Right forelimb (tissue), 1 donor: ENCODE measurements around the gene VEZF1.

Experiments
- DNase-seq: peaks from one replicate; pipeline ENCODE4 v3.0.0-alpha.2; 2018

Gene VEZF1

DNA sequence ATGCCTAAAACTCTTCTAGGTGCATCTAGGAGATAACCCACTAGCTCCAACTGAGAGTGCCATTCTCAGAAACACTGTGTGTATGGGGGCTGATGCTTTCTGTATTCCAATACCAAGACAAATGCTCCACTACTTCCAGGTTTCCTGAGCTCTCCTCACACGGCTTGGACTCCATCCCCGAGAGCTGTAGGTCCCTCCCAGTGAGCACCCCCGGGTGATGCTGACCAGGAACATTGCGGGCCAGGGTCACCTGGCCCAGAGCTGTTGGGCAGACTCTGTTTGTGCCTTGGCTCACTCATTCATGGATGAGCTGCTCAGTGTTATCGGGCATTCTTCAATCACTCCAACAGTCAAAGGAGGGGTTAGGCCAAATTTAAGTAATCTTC, 39.9 kb downstream of the VEZF1 start:
- no peak for DNase-seq

DNA sequence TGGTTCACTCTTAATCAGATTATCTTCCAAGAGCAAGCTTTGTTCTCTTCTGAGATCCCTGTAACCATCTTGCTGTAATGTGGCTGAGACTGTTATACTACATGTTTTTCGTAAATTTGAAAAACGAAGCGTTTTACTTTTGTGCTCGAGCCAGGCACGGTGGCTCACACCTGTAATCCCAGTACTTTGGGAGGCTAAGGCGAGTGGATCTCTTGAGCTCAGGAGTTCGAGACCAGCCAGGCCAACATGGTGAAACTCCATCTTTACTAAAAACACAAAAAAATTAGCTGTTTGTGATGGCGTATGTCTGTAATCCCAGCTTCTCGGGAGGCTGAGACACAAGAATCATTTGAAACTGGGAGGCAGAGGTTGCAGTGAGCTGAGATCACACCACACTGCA, 40.7 kb downstream of the VEZF1 start:
- DNase-seq: no peak

GRCh38 chr17:57946798-57947358, 41.2 kb downstream of the VEZF1 start:
- no peak for DNase-seq

DNA sequence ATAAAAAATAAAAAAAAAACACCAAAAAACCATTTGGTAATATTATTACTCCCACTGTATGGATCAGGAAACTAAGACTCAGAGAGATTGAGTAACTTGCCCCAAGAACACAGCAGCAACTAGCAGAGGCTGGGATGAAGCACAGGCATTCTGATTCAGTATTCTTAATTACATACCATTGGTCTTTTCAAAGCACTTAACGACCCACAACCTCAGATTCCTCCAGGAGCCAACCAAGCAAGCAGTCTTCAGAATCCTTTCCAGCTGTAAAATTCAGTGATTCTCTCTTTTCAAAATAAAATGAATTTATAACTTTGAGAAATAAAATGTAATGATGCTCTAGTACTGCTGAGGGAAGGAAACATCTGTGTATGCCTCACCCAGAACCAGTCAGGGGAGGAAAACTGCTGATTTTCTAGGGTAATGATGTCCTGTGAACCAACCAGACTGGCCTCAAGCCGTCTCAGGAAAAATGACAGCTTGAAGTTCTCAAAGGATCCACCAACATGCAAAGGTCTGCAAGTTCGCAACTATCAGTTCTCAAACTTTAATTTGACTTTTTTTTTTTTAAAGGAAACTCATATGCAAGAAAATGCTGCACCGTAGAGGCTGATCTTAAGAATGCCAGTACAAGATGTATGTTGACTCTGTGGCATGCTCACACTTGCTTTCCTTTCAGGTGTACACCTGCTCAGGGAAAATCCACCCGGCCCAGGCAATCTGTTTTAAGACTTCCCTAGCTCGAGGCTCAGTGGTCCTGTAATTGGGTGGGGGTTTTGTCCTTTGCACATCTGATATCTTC, 41.9 kb downstream of the VEZF1 start:
- no peak for DNase-seq

- no peak for DNase-seq
Observed at GRCh38 chr17:57944908-57945307, 43.1 kb downstream of the VEZF1 start.

GRCh38 chr17:57943645-57944044, 44.4 kb downstream of the VEZF1 start:
- DNase-seq: no peak

DNA sequence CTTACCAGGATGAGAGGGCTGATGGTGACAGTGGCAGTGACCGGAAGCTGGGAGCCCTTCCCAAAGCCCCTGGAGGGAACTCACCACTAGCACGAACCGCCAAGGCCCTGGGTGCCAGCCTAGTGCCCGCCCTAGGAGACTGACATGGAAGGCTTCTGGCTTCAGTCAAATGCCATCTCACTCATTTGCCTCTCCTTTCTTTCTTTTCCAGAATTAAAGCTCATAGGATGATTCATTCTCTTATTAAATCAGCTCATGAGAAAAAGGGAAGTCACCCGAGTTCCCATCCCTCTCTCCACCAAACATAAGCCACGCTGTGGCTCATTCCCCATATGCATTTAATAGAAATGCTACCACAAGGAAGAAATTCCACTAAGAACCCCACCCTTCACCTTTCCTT, 44.9 kb downstream of the VEZF1 start:
- DNase-seq: no peak

- DNase-seq: no peak
Observed at GRCh38 chr17:57941384-57942370, 46.4 kb downstream of the VEZF1 start.

DNA sequence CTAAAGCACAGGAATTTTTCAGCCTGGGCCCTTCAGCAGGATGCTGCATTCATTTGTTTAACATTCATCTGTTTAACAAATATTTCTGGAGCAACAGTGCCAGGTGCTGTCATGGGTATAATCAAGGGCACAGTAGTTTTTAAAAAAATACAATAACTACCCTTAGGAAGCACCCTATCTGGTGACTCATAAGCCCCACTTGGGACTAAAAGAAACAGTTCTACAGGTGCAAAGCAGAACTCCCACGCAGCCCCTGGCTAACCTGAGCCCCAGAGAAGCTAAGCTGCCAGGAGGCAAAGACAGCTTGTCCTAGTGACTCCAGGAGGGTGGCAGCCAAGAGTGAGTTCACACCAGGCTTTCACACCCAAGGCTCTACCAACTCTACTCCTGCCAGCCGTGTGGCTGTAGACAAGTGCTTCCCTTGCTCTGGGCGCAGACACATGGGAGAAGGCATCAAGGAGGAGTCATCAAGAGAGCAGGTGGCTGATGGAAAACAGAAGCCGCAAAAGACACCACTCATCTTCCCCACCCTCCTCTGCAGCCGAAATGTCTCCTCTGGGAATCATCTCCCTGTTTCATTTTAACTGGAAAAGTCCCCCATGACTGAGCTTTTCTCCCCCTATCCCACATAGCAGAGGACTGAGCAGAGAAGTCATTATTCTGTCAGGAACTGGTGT, 47.3 kb downstream of the VEZF1 start:
- no peak for DNase-seq

DNA sequence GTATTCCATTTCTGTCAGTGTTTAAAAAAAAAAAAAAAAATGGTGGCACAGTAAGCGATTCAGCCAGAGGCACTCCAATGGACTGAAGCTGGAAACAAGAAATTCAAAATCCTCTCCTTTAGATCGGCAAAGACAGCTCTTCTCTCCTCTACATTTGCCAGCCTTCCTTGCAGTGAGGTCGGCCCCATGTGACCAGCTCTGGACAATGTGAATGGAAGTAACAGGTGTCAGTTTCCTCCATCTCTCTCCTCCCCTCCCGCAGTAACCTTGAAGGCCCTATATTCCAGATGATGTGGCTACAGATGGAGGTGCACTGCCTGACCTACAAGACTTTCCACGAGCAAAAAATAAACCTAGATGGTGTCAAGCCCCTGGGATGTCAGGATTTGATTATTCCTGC, 47.8 kb downstream of the VEZF1 start:
- no peak for DNase-seq

DNA sequence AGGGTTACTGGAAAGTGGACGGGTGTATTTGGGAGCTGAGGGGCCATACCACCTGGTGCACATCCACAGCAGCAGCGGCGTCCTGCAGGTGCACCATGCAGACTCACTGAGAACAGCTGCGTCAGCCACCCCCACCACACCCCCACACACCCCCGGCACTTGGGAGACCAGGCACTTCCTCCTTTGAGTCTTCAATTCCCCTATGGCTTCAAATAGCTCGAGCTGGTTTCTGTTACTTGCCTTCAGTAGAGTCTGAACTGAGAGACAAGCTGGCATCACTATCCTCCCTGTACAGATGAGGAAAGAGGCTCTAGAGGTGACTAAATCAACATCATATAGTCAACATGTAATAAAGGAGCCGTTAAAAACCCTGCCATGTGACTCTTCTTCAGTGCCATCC, 48.3 kb downstream of the VEZF1 start:
- DNase-seq: no peak

DNA sequence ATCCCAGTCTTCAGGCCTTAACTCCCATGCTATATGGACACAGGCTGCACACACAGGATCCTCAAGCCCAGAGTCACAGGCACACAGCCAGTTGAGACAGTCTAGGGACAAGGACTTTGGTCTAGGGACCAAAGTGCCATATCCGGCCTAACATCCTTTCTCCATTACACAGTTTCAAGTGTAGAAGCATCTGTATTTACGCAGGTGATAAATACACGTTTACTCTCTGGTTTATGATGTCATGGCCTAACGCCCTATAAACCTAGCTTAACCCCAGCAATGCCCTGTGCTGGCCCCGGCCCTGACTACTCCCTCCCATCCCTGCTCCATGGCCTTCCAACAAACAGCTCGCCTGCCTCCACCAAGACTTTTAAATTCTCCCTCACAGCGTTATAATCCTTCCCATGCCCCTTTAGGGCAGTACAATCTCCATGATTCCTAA, 50.0 kb downstream of the VEZF1 start:
- DNase-seq: no peak

DNA sequence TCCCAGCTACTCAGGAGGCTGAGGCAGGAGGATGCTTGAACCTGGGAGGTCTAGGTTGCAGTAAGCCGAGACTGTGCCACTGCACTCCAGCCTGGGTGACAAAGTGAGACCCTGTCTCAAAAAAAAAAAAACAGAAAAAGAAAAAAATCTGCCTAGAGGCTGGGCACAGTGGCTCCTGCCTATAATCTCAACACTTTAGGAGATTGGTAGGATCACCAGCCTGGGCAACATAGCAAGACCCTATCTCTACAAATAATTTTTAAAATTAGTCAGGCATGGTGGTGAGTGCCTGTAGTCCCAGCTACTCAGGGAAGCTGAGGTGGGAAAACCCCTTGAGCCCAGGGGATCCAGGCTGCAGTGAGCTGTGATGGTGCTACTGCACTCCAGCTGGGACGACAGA, 50.6 kb downstream of the VEZF1 start:
- no peak for DNase-seq

- DNase-seq: peak; percentile 75
Observed at GRCh38 chr17:57935833-57936807, 51.9 kb downstream of the VEZF1 start.

DNA sequence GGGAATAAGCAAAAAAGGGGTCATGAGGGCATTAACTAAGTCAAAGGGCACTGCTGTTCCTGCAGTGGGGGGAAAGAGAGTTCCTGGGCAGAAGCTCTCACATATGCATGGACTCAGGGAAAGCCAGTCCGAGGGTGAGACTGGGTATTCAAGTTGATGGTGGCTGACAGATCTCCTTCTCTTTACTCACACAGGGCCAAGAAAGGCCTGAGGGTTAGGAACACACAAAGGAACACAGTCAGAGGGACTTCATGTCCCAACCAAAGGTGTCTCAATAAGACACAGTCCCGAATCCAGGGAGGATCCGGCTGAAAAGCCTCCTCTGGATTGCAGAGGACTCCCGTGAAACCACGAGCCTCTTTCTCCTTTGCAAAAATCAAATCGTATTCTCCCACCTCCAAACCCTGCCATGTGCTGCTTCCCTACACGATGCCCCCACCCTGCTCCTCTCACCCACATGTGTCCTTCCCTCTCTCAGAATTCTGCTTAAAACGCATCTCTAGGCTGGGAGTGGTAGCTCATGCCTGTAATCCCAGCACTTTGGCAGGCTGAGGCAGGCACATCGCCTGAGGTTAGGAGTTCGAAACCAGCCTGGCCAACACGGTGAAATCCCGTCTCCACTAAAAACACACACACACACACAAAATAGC, 56.4 kb downstream of the VEZF1 start:
- DNase-seq: no peak

GRCh38 chr17:57930239-57930638, 57.8 kb downstream of the VEZF1 start:
- DNase-seq: no peak

- DNase-seq: no peak
Observed at GRCh38 chr17:57929386-57929785, 58.7 kb downstream of the VEZF1 start.

- DNase-seq: no peak
Observed at GRCh38 chr17:57928928-57929327, 59.1 kb downstream of the VEZF1 start.

GRCh38 chr17:57927048-57927723, 60.9 kb downstream of the VEZF1 start:
- DNase-seq: peak; percentile 75

DNA sequence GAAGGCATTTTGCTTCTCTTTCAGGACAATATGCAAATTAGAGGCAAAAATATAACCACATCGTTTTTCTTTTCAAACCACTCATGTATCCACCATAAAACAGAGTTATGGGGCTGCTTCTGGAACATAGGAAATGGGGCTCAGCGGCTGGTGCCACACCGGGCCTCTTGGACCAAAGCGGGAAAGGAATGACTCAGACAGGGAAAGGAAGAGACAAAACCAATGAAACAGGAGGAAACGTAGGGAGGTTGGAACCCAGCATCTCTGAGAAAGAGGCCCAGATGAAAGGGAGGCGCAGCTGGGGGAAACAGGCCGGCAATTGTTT, 61.4 kb downstream of the VEZF1 start:
- no peak for DNase-seq
